Stimulated activated effector memory CD8-positive, alpha-beta T cell treated with anti-CD3 and anti-CD28 coated beads, Interleukin-12 subunit alpha, Interleukin-12 subunit beta, amount 100 ng/mL, for 72 hours (primary cell): ENCODE measurements around the gene ATF6B.

ENCODE experiments used
- ATAC-seq: fragments of 150-1000 bp; cut with Tn5 transposase; 2 replicates; pipeline ENCODE4 v1.10.0; 2021
- DNase-seq, 2 donors: peaks; one replicate each; pipeline ENCODE4 v3.0.0; 2021 to 2022; ENCODE audit warnings: low spot score in 2 of 2
- H3K27ac Mint-ChIP-seq: one replicate; pipeline ENCODE4 v1.8.0; 2022; ENCODE audit warnings: mild to moderate bottlenecking, mixed read lengths
- H3K36me3 Mint-ChIP-seq: one replicate; pipeline ENCODE4 v1.8.0; 2022; ENCODE audit warnings: mild to moderate bottlenecking, mixed read lengths
- H3K4me1 Mint-ChIP-seq: one replicate; pipeline ENCODE4 v1.8.0; 2022; ENCODE audit warnings: mixed read lengths
- H3K4me3 Mint-ChIP-seq: one replicate; pipeline ENCODE4 v1.8.0; 2022; ENCODE audit warnings: mild to moderate bottlenecking, mixed read lengths
- H3K9me3 Mint-ChIP-seq: one replicate; pipeline ENCODE4 v1.8.0; 2022; ENCODE audit warnings: mixed read lengths

Gene ATF6B

DNA sequence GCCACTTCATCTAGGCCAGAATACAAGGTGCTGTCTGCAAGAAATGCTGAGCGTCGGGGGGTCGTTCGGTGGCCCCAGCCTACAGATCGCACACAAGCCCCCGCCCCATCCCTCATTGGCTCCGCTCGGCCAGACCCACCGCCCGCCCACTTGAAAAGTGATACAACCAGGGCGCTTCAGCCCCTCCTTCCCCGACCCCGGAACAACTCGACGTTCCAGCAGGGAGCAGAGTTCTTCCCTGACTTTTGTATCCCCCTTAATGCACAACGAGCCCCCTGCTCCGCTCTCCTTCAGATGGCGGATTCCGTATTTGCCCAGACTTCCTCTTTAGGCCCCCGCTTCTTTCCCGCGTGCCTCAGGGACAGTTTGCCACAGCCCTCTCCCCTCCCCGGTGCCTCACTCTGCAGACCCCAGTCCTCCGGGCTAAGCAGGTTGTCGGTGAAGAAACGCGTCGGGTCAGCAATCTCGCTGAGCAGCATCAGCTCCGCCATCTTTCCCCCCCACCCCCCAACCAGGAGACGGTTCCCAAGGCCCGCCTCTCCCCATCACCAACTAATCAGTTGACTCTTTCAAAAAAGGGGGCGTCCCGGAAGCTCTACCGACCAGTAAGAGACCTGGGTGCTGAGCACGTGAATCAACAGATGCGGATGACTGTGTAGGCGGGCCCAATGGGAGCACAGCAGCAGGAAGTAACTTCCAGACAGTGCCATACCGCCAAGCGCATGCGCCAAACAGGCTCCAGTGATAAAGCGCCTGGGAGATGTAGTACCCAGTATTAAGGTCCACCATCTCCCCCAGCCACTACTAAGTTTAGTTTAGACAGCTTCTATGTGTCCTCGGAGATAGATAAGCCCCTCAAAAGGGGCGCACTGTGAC, at the start of gene ATF6B:
Gene ATF6B (minus strand): TSS at position 530 of the 876 bp plus-strand sequence. CDS start 39 bp downstream, at position 491.
- peak within 1 kb of the TSS; percentile 100 for H3K4me3 Mint-ChIP-seq
- peak; percentile 77 to 96 for DNase-seq
- H3K27ac Mint-ChIP-seq, result peak within 1 kb of the TSS; percentile 99
- peak; percentile 93 for ATAC-seq
- H3K9me3 Mint-ChIP-seq, result no peaks in the 10 kb centered on the region
- H3K36me3 Mint-ChIP-seq, result peaks cover 61% of the 10 kb centered on the region
- peaks cover 57% of the 10 kb centered on the region for H3K4me1 Mint-ChIP-seq

DNA sequence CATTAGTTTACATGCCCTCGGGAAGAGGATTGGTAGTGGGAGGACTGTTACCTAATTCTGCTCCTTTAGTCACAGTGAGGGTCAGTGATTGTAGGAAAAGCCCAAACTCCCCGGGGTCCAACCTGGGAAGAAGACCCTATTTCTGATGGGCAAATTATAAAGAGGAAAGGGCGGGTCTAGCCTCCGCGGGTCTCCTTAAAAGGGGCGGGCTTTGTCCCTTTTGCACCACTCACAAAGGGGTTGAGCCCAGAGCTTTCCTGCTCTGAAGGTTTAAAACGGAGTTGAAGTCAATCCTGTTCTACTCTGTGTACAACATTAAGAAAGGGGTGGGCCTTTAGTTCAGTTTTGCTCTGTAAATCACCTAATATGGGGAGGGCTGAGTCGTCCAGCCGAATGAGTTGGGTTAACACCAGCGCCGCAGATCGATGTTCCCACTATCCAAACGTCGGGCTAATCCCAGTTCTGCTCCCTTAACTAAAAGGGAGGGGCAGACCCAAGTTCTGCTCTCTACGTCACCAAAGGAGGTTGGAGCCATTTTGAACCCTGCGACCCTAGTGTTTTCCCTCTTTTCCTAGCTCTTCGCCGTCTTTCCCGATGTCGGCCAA, 49.2 kb upstream of the ATF6B start:
- ATAC-seq (peak; percentile 0), DNase-seq (peak in 1 of 2 donors; percentile 75)
- H3K27ac Mint-ChIP-seq, result peak overlapping the region; percentile 91
- H3K4me3 Mint-ChIP-seq, result peak overlapping the region; percentile 83
- H3K36me3 Mint-ChIP-seq, result peaks cover 48% of the 10 kb centered on the region
- no peaks in the 10 kb centered on the region for H3K9me3 Mint-ChIP-seq
- H3K4me1 Mint-ChIP-seq, result peaks cover 71% of the 10 kb centered on the region

DNA sequence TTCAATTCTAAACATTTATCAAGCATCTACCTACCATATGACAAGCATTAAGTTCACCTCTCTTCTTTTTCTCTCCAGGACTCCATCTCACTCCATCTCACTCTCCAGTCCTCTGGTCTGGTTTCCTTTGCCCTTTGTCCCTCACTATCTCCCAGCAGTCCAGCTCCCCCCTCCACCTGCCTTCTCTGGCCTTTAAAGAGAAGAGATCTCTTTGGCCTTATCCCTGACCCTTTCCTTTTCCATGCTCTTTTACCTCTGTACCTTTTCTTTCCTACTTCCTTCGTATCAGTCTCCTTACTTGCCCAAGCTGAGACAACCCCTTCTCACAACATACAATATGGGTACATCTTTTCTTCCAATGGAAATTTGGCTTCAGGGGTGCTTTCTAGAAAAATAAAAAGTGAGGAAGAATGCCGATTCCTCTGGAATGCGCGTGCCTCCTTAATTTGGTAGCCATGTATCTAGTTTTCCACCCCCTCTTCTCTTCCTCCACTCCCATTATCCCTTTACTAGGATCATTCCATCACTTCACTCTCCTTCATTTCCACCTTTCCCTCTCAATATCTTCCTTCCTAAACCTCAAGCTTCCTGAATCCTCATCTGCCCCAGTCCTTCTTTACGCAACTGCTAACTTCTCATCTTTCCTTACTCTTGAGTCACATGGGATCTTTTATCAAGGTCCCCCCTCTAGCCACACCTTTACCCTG, 48.6 kb upstream of the ATF6B start:
- DNase-seq (no peak), ATAC-seq (no peak)
- Mint-ChIP-seq H3K27ac (peak overlapping the region; percentile 91), H3K4me3 (peak overlapping the region; percentile 83), H3K9me3 (no peaks in the 10 kb centered on the region), H3K36me3 (peaks cover 42% of the 10 kb centered on the region), H3K4me1 (peaks cover 70% of the 10 kb centered on the region)

DNA sequence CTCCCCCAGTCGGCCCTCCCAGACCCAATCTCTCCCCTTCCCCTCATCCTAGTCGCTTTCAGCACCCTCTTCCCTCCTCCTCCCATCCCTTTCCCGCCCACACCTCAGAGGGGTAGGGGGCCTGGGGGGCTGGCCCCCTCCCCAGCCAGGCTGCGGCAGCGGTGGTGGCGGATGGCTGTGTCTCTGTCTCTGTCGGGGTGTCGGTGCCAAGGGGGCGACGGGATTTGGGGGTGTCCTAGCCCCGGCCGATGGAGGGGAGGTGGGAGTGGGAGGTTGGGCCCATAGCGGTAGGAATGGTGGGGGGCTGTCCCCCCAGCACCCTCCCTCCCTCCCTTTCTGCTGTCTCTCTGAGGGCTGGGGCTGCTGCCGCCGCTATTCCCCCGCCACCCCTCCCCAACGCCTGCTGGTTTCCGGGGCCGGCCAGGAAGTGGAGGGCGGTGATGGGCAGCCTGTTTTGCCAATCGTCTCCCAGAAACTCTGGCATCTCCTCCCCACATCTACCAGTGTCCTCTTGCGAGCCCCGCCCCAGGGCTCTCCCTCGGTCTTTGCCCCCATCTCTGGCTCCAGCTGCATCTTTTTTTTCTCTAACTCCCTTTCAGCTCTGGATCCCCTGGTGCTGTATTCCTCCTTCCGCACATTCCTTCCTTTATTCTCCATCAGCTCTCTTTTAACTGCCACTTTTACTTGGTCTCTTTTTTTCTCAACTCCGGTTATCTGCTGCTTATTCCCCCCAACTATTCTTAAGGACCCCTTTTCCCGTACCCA, 47.8 kb upstream of the ATF6B start, which contains the start of gene AGPAT1:
Gene AGPAT1 (minus strand): TSS at position 374 of the 765 bp plus-strand sequence. CDS start 4,588 bp downstream, outside the sequence.
- Mint-ChIP-seq H3K4me3 (peak within 1 kb of the TSS; percentile 83), H3K27ac (peak within 1 kb of the TSS; percentile 91), H3K9me3 (no peaks in the 10 kb centered on the region), H3K4me1 (peaks cover 68% of the 10 kb centered on the region), H3K36me3 (peaks cover 35% of the 10 kb centered on the region)
- ATAC-seq (peak; percentile 69), DNase-seq (peak; percentile 91 to 99)

DNA sequence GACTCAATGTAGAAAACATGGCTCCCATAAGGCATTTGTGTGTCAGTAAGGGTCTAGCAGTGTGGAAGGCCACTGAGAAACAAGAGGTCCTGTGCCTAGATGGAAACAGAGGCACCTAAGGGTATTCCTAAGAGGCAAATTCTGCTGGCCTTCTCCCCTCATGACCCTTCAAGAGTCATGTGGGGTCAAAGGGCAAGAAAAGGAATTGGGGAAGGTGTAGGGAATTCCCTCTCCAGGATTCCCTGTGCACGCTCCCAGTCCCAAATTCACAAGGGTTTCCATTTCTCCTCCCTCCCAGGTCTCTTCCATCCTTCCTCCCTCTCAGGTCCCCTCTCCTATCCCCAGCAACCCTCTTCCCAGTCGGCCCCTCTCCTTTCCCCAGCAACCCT, 47.3 kb upstream of the ATF6B start:
- no peak for ATAC-seq
- peaks cover 35% of the 10 kb centered on the region for H3K36me3 Mint-ChIP-seq
- peak overlapping the region; percentile 91 for H3K27ac Mint-ChIP-seq
- H3K9me3 Mint-ChIP-seq, result no peaks in the 10 kb centered on the region
- peak overlapping the region; percentile 83 for H3K4me3 Mint-ChIP-seq
- DNase-seq, result no peak
- H3K4me1 Mint-ChIP-seq, result peaks cover 68% of the 10 kb centered on the region

DNA sequence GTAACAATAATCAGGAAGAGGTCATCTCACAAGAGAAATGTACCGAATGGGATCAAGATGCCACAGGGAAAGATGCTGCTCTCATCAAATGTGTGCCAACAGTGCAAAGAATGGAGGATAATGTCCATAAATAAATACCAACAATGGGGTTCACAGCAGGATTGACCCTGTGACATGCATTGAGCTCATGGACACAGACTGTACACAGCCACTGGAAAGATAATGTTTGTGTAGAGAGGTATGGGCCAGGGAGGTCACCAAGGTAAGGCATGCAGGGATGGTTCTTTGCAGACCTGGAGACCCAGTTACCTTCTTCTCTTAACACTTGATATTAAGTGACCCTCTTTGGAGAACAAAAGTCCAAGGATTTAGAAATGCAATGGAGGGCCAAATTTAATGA, 46.4 kb upstream of the ATF6B start:
- Mint-ChIP-seq H3K36me3 (peaks cover 34% of the 10 kb centered on the region), H3K27ac (no peak overlapping the region), H3K9me3 (no peaks in the 10 kb centered on the region), H3K4me3 (peak overlapping the region; percentile 83), H3K4me1 (peaks cover 69% of the 10 kb centered on the region)
- ATAC-seq, result no peak
- no peak for DNase-seq

DNA sequence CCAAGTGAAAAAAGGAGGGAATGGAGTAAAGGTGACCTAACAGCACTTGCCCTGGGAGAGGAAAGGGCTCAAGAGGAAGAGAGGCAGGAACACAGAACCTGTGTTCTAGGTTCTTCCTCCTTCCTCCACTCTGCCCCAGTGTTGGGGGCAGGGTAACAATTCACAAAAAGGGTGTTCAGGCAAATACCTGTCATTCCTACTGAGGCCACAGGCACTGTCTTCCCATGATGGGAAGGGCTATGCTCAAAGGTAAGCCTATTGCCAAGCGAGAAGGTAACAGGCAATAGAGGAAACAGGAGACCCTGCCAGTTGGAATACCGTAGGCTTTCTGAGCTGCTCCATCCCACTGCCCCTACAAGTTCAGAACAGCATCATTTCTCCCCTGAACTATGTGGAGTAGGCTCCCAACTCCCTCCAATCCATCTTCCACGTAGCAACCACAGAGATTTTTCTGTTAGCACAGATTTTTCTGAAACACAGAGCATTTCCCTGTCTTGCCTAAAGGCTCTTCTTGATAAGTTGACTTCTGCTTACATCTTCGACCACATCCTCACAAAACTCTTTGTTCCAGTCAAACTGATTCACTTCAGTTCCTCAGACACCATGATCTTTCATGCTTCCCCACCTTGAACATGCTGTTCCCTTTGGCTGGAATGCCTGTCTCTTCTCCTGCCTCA, 45.1 kb upstream of the ATF6B start:
- H3K4me1 Mint-ChIP-seq, result peaks cover 67% of the 10 kb centered on the region

DNA sequence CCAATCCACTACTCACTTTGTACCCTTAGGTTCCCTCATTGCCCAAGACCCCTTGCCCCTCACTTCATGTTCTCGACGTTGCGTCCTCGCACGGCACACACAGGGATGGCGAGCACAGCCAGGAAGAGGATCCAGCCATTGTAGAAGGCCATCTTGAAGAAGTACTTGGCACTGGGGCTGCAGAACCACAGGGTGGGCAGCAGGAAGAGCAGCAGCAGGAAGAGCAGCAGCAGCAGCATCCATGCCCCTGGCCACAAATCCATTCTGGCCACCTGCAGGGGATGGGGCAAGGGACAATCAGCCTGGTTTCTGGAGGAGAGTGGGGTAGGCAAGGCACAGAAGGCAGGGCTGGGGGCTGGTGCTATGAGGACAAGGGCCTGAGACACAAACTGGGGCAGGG, 43.2 kb upstream of the ATF6B start:
- peaks cover 58% of the 10 kb centered on the region for H3K4me1 Mint-ChIP-seq
- H3K36me3 Mint-ChIP-seq, result peaks cover 42% of the 10 kb centered on the region
- no peak overlapping the region for H3K4me3 Mint-ChIP-seq
- ATAC-seq (no peak), DNase-seq (no peak)
- H3K9me3 Mint-ChIP-seq, result no peaks in the 10 kb centered on the region
- H3K27ac Mint-ChIP-seq, result no peak overlapping the region

More for the DNA sequence above, 45.1 kb upstream of the ATF6B start:
- no peak overlapping the region for H3K27ac Mint-ChIP-seq
- peaks cover 34% of the 10 kb centered on the region for H3K36me3 Mint-ChIP-seq
- H3K9me3 Mint-ChIP-seq, result no peaks in the 10 kb centered on the region
- DNase-seq, result no peak
- ATAC-seq, result no peak
- no peak overlapping the region for H3K4me3 Mint-ChIP-seq

DNA sequence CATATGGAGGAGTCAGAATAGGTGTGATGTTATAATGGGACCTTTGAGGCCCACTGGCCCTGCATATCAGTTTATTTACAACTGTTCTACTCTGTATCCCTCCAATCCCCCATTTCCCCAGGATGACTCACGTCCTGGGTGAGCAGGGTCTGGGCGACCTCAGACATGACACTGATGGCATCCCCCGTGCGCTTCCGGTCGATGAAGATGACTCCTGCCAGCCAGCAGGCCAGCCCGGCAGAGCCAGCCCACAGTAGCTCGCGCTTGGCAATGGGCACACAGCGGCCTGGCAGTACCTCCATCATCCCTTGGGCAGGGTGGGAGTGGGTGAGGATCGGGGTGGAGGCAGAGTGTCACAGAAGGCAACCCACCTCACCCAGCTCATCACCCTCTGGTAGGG, 42.2 kb upstream of the ATF6B start:
- Mint-ChIP-seq H3K4me3 (no peak overlapping the region), H3K27ac (peak overlapping the region; percentile 78), H3K36me3 (peaks cover 50% of the 10 kb centered on the region), H3K4me1 (peaks cover 54% of the 10 kb centered on the region), H3K9me3 (no peaks in the 10 kb centered on the region)
- no peak for DNase-seq
- peak; percentile 27 for ATAC-seq

DNA sequence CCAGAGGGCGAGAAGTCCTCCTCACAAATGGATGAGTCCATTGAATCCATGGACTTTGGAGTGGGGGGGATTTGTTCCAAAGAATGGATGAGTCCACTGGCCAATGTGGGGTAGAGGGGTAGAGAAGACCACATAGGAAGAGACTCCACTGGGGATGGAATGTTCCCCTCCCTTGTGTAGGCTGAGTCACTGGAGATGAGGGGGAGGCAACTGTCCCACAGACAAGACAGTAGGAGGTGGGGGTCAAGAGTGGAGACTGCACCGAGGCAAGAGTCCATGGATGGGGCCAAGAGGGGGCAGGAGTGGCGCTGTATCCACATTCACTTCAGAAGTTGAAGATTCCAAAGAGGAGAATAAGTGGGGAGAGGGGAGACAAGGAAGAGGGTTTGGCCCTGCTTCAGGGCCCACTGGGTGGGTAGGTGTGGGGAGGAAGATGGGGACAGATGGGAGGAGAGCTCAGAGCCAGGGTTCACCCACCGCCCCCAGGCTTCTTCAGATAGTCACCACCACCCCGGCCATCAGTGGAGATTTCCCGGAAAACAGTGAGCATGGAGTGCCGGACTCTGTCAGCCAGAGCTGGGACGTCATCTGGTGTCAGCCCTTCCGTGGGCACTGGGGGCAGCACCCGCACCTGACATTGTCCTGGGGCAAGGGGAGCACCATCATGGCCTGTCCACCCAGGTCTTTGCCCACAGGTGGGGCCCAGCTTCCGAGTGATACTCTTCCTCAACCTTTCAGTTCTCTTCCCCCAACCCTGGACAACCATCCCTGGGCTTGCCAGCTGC, 41.0 kb upstream of the ATF6B start:
- H3K4me1 Mint-ChIP-seq, result peaks cover 49% of the 10 kb centered on the region
- H3K27ac Mint-ChIP-seq, result peak overlapping the region; percentile 78
- no peak overlapping the region for H3K4me3 Mint-ChIP-seq
- no peak for ATAC-seq
- H3K36me3 Mint-ChIP-seq, result peaks cover 50% of the 10 kb centered on the region
- H3K9me3 Mint-ChIP-seq, result no peaks in the 10 kb centered on the region
- DNase-seq, result no peak

DNA sequence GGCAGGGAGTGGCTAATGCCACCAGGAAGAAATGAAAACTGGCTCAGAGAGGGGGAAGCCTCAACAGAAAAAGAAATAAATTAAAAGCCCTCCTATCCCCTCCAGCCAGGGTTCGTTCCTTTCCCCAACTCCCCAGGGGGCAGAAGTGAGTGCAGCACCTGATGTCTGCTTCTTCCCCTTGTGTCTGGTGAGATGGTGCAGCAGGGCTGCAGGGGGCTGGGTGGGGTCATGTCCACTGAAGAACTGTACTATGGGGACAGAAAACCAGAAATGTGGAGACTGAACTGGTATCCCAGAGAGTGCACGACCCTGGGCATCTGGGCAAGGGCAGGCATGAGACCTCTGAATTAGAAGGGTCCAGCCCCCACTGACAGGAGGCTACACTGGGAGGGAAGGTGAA, 40.3 kb upstream of the ATF6B start:
- peaks cover 52% of the 10 kb centered on the region for H3K36me3 Mint-ChIP-seq
- H3K9me3 Mint-ChIP-seq, result no peaks in the 10 kb centered on the region
- ATAC-seq (no peak), DNase-seq (no peak)
- H3K4me1 Mint-ChIP-seq, result peaks cover 43% of the 10 kb centered on the region
- H3K4me3 Mint-ChIP-seq, result no peak overlapping the region
- H3K27ac Mint-ChIP-seq, result peak overlapping the region; percentile 78

DNA sequence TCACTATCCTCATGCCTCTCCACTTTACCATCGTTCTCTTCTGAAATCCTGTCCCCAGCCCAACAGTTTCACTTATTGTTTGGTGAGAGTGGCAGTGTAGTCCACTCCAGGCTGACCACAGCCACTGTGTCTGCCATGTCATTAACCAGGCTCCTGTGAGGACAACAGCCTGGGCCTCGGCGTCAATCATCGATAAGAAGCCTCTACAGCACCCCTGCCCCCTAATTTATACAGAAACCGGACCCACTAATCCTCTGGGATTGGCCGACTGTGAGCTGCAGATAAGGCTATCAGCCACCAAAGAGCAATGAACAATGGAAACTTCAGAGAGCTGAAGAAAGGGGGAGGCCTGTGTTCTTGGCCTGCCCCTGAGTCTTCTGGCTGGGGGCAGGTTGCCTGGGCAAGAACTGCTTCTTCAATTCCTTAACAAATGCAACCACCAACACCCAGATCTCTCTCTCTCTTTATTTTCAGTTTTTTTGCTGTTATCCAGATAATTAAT, 39.8 kb upstream of the ATF6B start:
- Mint-ChIP-seq H3K27ac (peak overlapping the region; percentile 78), H3K9me3 (no peaks in the 10 kb centered on the region), H3K4me1 (peaks cover 38% of the 10 kb centered on the region), H3K36me3 (peaks cover 57% of the 10 kb centered on the region), H3K4me3 (no peak overlapping the region)
- no peak for DNase-seq
- ATAC-seq, result no peak

DNA sequence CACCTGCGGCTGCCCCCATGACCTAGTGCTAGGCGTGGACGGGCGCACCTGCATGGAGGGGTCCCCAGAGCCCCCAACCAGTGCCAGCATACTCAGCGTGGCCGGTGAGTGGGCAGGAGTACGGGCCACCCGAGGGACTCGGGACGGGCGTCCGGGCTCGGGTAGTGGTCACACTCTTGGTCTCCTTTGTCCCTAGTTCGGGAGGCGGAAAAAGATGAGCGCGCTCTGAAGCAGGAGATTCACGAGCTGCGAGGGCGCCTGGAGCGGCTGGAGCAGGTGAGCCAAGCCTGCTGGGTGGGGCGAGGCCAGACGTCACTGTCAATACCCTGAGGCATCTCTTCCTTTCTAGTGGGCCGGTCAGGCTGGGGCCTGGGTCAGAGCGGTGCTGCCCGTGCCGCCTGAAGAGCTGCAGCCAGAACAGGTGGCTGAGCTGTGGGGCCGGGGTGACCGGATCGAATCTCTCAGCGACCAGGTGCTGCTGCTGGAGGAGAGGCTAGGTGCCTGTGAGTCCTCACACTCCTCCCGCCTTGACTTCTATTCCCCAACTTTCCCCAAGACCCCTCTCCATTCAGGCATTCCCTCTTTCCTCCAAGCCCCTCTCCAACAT, 39.2 kb upstream of the ATF6B start:
- ATAC-seq (no peak), DNase-seq (no peak)
- peak overlapping the region; percentile 78 for H3K27ac Mint-ChIP-seq
- H3K4me3 Mint-ChIP-seq, result no peak overlapping the region
- H3K36me3 Mint-ChIP-seq, result peaks cover 61% of the 10 kb centered on the region
- peaks cover 34% of the 10 kb centered on the region for H3K4me1 Mint-ChIP-seq
- H3K9me3 Mint-ChIP-seq, result no peaks in the 10 kb centered on the region
